Thyroid gland (tissue), 4 donors: ENCODE data around the gene ZNF770. TPM values are rescaled to one million over a fixed set of nuclear protein-coding genes. Genes with fewer than 3 reads are reported as not detected.

Experiments
- DNase-seq, 2 donors: peaks; one replicate each; pipeline ENCODE4 v3.0.0-alpha.2; 2019
- H3K27ac ChIP-seq, 3 donors: fragments of 200-600 bp; sonication (generic); 1 replicate in 2 of 3; 2 replicates in 1 of 3; pipeline ENCODE4 v1.5.1; 2016 to 2019; ENCODE audit warnings: mild to moderate bottlenecking in 1 of 3, moderate library complexity in 1 of 3
- H3K27me3 ChIP-seq: fragments of 200-600 bp; sonication (generic); one replicate; pipeline ENCODE4 v1.5.1; 2019
- H3K36me3 ChIP-seq, 2 donors: fragments of 200-600 bp; sonication (generic); one replicate each; pipeline ENCODE4 v1.5.1; 2016 to 2019
- H3K4me1 ChIP-seq, 2 donors: fragments of 200-600 bp; sonication (generic); one replicate each; pipeline ENCODE4 v1.5.1; 2017 to 2019
- H3K4me3 ChIP-seq, 3 donors: fragments of 200-600 bp; sonication (generic); replicated peaks in 1 of 3; 1 replicate in 2 of 3; 2 replicates in 1 of 3; pipeline ENCODE4 v1.5.1; 2016; ENCODE audit warnings: mild to moderate bottlenecking in 1 of 3
- H3K9me3 ChIP-seq: fragments of 200-600 bp; sonication (generic); one replicate; pipeline ENCODE4 v1.5.1; 2017
- POLR2A ChIP-seq, 2 donors: fragments of 450-650 bp; IDR thresholded peaks; one replicate each; pipeline ENCODE4 v1.6.1; 2017; ENCODE audit warnings: antibody characterized with exemption in 2 of 2, mild to moderate bottlenecking in 2 of 2, moderate library complexity in 1 of 2
- WGBS, 2 donors: methylation state at CpG; one replicate each; pipeline ENCODE4 v1.1.5; 2017; 5-methylcytosine and 5-hydroxymethylcytosine counted together
- intact Hi-C: fragments of 100-400 bp; cut with DNase I; formaldehyde crosslinking; loops from one replicate; pipeline ENCODE4 v1.15.1; 2023
- total RNA-seq, 4 donors: library from RNA; depleted of rRNA; stranded (reverse); fragments of >200 nt; gene quantifications; one replicate each; pipeline ENCODE4 v1.2.3, GENCODE V29; 2016
- TF ChIP-seq, protein P1 (sequence below), 6 experiments: fragments of 200-600 bp in 3 of 6; fragments of 450-650 bp in 3 of 6; sonication (generic) in 3 of 6; IDR thresholded peaks; one replicate each; pipeline ENCODE4 v1.5.1; 2016 to 2019; ENCODE audit warnings: antibody characterized with exemption in 6 of 6, mild to moderate bottlenecking in 2 of 6, inconsistent platforms in 1 of 6, moderate library complexity in 1 of 6

Gene ZNF770, protein sequence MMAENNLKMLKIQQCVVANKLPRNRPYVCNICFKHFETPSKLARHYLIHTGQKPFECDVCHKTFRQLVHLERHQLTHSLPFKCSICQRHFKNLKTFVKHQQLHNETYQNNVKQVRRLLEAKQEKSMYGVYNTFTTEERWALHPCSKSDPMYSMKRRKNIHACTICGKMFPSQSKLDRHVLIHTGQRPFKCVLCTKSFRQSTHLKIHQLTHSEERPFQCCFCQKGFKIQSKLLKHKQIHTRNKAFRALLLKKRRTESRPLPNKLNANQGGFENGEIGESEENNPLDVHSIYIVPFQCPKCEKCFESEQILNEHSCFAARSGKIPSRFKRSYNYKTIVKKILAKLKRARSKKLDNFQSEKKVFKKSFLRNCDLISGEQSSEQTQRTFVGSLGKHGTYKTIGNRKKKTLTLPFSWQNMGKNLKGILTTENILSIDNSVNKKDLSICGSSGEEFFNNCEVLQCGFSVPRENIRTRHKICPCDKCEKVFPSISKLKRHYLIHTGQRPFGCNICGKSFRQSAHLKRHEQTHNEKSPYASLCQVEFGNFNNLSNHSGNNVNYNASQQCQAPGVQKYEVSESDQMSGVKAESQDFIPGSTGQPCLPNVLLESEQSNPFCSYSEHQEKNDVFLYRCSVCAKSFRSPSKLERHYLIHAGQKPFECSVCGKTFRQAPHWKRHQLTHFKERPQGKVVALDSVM
- total RNA-seq, result 10 to 100 TPM; 52.0 to 97.2 (median 74.4) TPM

DNA sequence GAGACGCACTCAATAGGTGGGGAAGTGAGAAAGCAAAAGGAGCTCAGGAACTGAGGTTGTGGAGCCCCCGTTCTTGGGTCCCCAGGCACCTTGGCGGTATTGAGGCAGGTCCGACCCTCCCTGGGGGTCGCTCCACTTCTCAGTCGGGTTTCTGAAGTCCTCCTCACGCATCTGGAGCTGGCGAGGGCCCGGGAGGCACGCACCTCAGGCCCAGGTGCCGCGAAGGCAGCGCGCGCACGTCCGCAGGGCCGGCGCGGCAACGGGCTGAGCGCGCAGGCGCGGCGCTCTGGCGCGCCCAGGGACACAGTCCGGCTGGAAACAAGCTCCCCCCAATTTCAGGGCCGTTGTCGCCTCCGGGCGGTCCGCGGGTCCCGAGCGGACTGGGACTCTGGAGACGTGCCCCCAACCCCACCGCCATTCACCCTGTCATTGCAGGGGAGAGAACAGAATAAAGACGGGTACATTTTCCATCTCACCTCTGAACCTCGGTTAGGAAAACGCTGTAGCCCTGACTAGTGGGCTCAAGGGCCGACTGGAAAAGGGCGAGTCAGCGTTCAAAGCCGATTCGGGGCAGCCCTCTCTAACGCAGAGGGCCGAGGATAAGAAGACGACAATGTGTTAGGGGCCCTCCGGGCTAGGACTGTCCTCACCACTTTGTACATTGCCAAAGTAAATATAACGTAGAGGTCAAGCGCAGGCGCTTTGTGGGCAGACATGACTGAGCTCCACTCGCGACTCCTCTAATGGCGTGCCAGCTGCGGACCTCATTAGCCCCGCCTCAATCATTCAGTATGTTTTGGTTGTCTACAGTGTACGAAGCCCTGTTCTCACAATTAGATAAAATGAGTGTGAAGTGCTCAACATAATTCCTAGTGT, at the start of gene ZNF770:
TSS of gene ZNF770 (minus strand) at position 261 of the 876 bp plus-strand sequence. CDS start 4,853 bp downstream, outside the sequence.
- H3K36me3 ChIP-seq, result no peaks in the 10 kb centered on the region
- peak within 1 kb of the TSS; percentile 96 to 98 (median 97) for H3K27ac ChIP-seq
- H3K9me3 ChIP-seq, result no peaks in the 10 kb centered on the region
- H3K4me1 ChIP-seq, result peaks cover 37 to 41% of the 10 kb centered on the region in 2 donors
- no peaks in the 10 kb centered on the region for H3K27me3 ChIP-seq
- TF ChIP-seq, protein P1, sequence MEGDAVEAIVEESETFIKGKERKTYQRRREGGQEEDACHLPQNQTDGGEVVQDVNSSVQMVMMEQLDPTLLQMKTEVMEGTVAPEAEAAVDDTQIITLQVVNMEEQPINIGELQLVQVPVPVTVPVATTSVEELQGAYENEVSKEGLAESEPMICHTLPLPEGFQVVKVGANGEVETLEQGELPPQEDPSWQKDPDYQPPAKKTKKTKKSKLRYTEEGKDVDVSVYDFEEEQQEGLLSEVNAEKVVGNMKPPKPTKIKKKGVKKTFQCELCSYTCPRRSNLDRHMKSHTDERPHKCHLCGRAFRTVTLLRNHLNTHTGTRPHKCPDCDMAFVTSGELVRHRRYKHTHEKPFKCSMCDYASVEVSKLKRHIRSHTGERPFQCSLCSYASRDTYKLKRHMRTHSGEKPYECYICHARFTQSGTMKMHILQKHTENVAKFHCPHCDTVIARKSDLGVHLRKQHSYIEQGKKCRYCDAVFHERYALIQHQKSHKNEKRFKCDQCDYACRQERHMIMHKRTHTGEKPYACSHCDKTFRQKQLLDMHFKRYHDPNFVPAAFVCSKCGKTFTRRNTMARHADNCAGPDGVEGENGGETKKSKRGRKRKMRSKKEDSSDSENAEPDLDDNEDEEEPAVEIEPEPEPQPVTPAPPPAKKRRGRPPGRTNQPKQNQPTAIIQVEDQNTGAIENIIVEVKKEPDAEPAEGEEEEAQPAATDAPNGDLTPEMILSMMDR (IDR thresholded peaks at IDR 0.05), result peak in 1 of 6 experiments; percentile 24
- peak in 1 of 2 donors; percentile 91 for TF ChIP-seq POLR2A (IDR thresholded peaks at IDR 0.05)
- WGBS, 2 donors, result 0 to 1% methylated on average over 30 to 38 of the region's 60 CpGs
- peak within 1 kb of the TSS; percentile 27 to 94 (median 79) for H3K4me3 ChIP-seq
- intact Hi-C loops, result no loop called here
- peak; percentile 76 to 77 for DNase-seq

DNA sequence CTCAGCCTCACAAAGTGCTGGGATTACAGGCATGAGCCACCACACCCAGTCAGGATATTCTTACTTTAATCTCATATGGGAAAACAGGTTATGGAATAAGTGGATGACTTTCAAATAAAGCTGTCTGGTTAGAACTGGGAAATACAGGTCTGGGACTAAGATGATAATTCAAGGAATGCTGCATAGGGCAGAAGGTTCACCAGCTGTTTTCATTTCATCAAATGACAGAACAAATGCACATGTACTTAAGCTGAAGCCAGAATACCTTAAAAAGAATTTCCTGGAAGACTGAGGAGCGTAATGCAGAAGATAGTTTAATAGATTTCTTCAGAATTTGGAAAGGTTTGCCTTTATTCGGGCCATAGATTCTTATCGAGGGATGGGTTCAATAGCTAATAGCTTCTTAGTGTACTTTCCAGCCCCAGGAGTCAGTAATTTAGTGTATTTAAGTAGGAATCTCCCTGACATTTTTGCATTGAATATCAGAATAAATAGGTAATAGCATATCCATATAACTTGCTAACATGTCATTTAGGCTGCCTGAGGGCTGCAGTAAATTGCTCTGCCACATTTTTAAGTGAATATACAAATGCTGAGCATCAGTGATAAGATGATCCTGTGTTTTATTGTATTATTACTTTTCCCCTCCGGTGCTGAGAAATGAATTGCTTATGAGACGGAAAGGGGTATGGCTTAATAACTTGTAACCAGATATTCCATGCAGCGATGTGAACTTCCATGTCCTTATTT, 40.3 kb upstream of the ZNF770 start:
- Histone ChIP-seq H3K27me3 (no peaks in the 10 kb centered on the region), H3K9me3 (no peaks in the 10 kb centered on the region), H3K4me1 (no peaks in the 10 kb centered on the region), H3K27ac (no peak overlapping the region), H3K36me3 (no peaks in the 10 kb centered on the region), H3K4me3 (no peak overlapping the region)
- WGBS, 2 donors, result 95% methylated on average over 6 of the region's 6 CpGs
- intact Hi-C loops, result no loop called here
- no peak for DNase-seq
- TF ChIP-seq, protein P1 (IDR thresholded peaks at IDR 0.05), result no peak
- TF ChIP-seq POLR2A (IDR thresholded peaks at IDR 0.05), result no peak

DNA sequence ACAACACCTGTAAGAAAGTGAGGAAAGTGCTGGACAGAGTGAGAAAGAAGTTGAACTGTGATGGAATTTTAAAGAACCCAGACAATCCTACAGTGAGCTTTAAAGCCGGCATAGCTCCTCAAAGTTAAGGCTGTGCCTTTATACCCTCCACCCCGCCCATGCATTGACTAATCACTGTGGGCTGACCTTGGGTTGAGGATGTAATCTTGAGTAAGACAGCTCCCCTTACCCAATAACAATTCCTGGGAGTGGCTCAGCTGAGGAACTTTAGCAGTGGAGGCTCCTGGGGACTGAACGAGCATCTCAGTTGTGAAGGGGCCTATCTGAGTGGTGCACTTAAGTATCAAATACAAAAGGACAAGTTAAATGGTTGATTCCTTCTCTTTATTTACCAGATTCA, 35.7 kb upstream of the ZNF770 start:
- TF ChIP-seq, protein P1 (IDR thresholded peaks at IDR 0.05), result no peak
- no peak for TF ChIP-seq POLR2A (IDR thresholded peaks at IDR 0.05)
- no peak for DNase-seq
- Histone ChIP-seq H3K27me3 (no peaks in the 10 kb centered on the region), H3K4me3 (no peak overlapping the region), H3K9me3 (no peaks in the 10 kb centered on the region), H3K27ac (no peak overlapping the region), H3K36me3 (no peaks in the 10 kb centered on the region), H3K4me1 (no peaks in the 10 kb centered on the region)
- intact Hi-C loops, result no loop called here
- WGBS, 2 donors, result 75 to 89% methylated on average over 3 of the region's 3 CpGs

DNA sequence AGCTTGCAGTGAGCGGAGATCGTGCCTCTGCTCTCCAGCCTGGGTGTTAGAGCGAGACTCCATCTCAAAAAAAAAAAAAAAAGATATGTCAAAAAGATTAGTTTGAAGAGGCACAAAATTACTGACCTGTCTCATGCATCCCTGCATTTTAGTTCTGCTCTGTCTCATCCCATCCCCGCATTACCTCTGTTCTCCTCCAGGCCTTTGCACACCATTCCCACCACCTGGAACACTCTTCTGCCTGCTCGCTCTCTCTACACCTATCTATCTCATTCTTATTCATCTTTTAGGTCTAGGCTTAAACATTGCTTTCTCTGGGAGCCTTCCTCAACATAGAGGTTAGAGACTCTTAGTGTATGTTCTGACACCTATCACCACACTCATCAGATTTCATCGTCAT, 32.9 kb upstream of the ZNF770 start:
- Histone ChIP-seq H3K27me3 (no peaks in the 10 kb centered on the region), H3K27ac (no peak overlapping the region), H3K36me3 (no peaks in the 10 kb centered on the region), H3K9me3 (no peaks in the 10 kb centered on the region), H3K4me1 (no peaks in the 10 kb centered on the region), H3K4me3 (no peak overlapping the region)
- 94 to 97% methylated on average over 6 of the region's 6 CpGs for WGBS, 2 donors
- intact Hi-C loops, result no loop called here
- DNase-seq, result no peak
- TF ChIP-seq, protein P1 (IDR thresholded peaks at IDR 0.05), result no peak
